Measurements from ENCODE around the gene SIK2. TPM values are rescaled to one million over a fixed set of nuclear protein-coding genes. Genes with fewer than 3 reads are reported as not detected.

The SIK2 gene
- total RNA-seq, 1 experiment from 2014 or later = 13.0 TPM

DNA sequence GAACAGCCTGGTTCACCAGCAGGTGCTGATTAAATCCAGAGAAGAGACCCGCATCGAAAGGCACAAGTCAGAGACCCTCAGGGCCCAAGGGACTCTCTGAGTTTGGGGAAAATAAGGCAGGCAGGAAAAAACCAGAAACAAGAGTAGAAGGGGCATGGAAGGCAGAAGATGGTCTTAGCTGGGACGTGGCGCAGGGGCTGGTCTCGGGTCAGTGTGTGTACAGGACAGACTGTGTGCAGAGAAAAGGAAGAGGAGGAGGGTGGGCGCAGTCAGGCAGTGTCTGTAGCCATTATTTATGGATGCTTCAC, 132.7 kb downstream of the SIK2 start:
- RAD21 ChIA-PET (ENCODE audit: low non-redundant PET in 1 of 2, low total read pairs in 2 of 2, uncharacterized antibody in 2 of 2, unreplicated experiment in 2 of 2) = no interaction called here

More for the DNA sequence above, 132.7 kb downstream of the SIK2 start:
- Histone ChIP-seq H2AFZ (ENCODE audit: low read depth, low read length, poor library complexity, severe bottlenecking) (no peak overlapping the region), H3K36me3 (ENCODE audit: control insufficient read depth in 1 of 2, insufficient read depth in 2 of 2, low read length in 2 of 2) (no peaks in the 10 kb centered on the region; a peak in 1 of 4 replicates), H4K20me1 (ENCODE audit: insufficient read depth) (no peaks in the 10 kb centered on the region), H3K4me1 (ENCODE audit: control insufficient read depth in 1 of 2, insufficient read depth in 2 of 2, low read length in 2 of 2) (peaks cover 0 to 19% of the 10 kb centered on the region in 2 experiments; a peak in 1 of 4 replicates), H3K9me2 (ENCODE audit: insufficient read depth) (no peaks in the 10 kb centered on the region), H3K27me3 (ENCODE audit: insufficient read depth, low read length) (no peaks in the 10 kb centered on the region), H3K9ac (ENCODE audit: low read length) (no peak overlapping the region), H3K79me2 (ENCODE audit: insufficient read depth, low read length) (no peaks in the 10 kb centered on the region), H3K27ac (ENCODE audit: low read depth, low read length) (no peak overlapping the region), H3K4me3 (replicated peaks in 1 of 2; ENCODE audit: low read depth in 1 of 2, low read length in 2 of 2) (no peak overlapping the region), H3K9me3 (ENCODE audit: control insufficient read depth in 1 of 2, insufficient read depth in 1 of 2, low read depth in 1 of 2, low read length in 2 of 2) (no peaks in the 10 kb centered on the region), H3K4me2 (ENCODE audit: low read length) (no peak overlapping the region)
- TF ChIP-seq ZNF274 (IDR thresholded peaks at IDR 0.05; ENCODE audit: low read depth, low read length) = no peak
- TF ChIP-seq EGR1 (IDR thresholded peaks at IDR 0.05; ENCODE audit: low read depth) = no peak
- TF ChIP-seq, protein P1, sequence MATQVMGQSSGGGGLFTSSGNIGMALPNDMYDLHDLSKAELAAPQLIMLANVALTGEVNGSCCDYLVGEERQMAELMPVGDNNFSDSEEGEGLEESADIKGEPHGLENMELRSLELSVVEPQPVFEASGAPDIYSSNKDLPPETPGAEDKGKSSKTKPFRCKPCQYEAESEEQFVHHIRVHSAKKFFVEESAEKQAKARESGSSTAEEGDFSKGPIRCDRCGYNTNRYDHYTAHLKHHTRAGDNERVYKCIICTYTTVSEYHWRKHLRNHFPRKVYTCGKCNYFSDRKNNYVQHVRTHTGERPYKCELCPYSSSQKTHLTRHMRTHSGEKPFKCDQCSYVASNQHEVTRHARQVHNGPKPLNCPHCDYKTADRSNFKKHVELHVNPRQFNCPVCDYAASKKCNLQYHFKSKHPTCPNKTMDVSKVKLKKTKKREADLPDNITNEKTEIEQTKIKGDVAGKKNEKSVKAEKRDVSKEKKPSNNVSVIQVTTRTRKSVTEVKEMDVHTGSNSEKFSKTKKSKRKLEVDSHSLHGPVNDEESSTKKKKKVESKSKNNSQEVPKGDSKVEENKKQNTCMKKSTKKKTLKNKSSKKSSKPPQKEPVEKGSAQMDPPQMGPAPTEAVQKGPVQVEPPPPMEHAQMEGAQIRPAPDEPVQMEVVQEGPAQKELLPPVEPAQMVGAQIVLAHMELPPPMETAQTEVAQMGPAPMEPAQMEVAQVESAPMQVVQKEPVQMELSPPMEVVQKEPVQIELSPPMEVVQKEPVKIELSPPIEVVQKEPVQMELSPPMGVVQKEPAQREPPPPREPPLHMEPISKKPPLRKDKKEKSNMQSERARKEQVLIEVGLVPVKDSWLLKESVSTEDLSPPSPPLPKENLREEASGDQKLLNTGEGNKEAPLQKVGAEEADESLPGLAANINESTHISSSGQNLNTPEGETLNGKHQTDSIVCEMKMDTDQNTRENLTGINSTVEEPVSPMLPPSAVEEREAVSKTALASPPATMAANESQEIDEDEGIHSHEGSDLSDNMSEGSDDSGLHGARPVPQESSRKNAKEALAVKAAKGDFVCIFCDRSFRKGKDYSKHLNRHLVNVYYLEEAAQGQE (IDR thresholded peaks at IDR 0.05; ENCODE audit: low read depth) = no peak
- TF ChIP-seq SRF (IDR thresholded peaks at IDR 0.05; ENCODE audit: low read depth) = no peak
- no peak for TF ChIP-seq MAX (IDR thresholded peaks at IDR 0.05)
- TF ChIP-seq TCF7L2 (IDR thresholded peaks at IDR 0.05; ENCODE audit: borderline replicate concordance, extremely low read depth, insufficient read depth, insufficient read length) = no peak
- no peak for TF ChIP-seq SIN3A (IDR thresholded peaks at IDR 0.05; ENCODE audit: low read depth)
- TF ChIP-seq YY1 (IDR thresholded peaks at IDR 0.05; ENCODE audit: extremely low read depth, insufficient replicate concordance, low read depth, low read length) = no peak
- TF ChIP-seq POLR2A (IDR thresholded peaks at IDR 0.05; ENCODE audit: borderline replicate concordance, extremely low read depth, insufficient read depth, insufficient read length) = no peak
- no peak for TF ChIP-seq CEBPB (IDR thresholded peaks at IDR 0.05; ENCODE audit: low read depth)
- TF ChIP-seq ELF1 (IDR thresholded peaks at IDR 0.05; ENCODE audit: borderline replicate concordance, low read depth) = no peak
- TF ChIP-seq ZFX (IDR thresholded peaks at IDR 0.05) = no peak
- TF ChIP-seq JUND (IDR thresholded peaks at IDR 0.05) = no peak
- TF ChIP-seq FOSL1 (IDR thresholded peaks at IDR 0.05; ENCODE audit: low read depth) = no peak
- no peak for TF ChIP-seq CTCF (IDR thresholded peaks at IDR 0.05 in 2 of 3, conservative IDR thresholded peaks at IDR 0.05 in 1 of 3; ENCODE audit: borderline replicate concordance in 1 of 3, insufficient read depth in 1 of 3, low read depth in 2 of 3, low read length in 2 of 3)
- no peak for TF ChIP-seq EZH2phosphoT487 (IDR thresholded peaks at IDR 0.05; ENCODE audit: borderline replicate concordance)
- TF ChIP-seq RAD21 (IDR thresholded peaks at IDR 0.05; ENCODE audit: low read depth) = no peak
- TF ChIP-seq SP1 (IDR thresholded peaks at IDR 0.05; ENCODE audit: low read depth) = no peak
- TF ChIP-seq, protein P2, sequence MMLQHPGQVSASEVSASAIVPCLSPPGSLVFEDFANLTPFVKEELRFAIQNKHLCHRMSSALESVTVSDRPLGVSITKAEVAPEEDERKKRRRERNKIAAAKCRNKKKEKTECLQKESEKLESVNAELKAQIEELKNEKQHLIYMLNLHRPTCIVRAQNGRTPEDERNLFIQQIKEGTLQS (IDR thresholded peaks at IDR 0.05) = no peak
- TF ChIP-seq, protein P3, sequence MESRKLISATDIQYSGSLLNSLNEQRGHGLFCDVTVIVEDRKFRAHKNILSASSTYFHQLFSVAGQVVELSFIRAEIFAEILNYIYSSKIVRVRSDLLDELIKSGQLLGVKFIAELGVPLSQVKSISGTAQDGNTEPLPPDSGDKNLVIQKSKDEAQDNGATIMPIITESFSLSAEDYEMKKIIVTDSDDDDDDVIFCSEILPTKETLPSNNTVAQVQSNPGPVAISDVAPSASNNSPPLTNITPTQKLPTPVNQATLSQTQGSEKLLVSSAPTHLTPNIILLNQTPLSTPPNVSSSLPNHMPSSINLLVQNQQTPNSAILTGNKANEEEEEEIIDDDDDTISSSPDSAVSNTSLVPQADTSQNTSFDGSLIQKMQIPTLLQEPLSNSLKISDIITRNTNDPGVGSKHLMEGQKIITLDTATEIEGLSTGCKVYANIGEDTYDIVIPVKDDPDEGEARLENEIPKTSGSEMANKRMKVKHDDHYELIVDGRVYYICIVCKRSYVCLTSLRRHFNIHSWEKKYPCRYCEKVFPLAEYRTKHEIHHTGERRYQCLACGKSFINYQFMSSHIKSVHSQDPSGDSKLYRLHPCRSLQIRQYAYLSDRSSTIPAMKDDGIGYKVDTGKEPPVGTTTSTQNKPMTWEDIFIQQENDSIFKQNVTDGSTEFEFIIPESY (IDR thresholded peaks at IDR 0.05; ENCODE audit: extremely low read depth, insufficient replicate concordance, low read length) = no peak
- ChIA-PET POLR2A (no interaction called here), CTCF (no interaction called here)
- intact Hi-C loops (cut with micrococcal nuclease) = no loop called here
- no TSS peak for BruUV-seq (replicated peaks)
- no peak for DNase-seq (ENCODE audit: low read depth, low spot score)
- no peak for ATAC-seq

Measured in HCT116 (cell line).